Bone marrow (tissue), 2 donors: Measurements from ENCODE around the gene GCNT1.
"Not testable (repeated sequence)": the region's sequence is repeated elsewhere in the genome, so short reads cannot be mapped to it uniquely, and the experiment has no call there.

Source experiments
- DNase-seq, 2 donors: peaks; one replicate each; lab custom pipeline; 2025; lab: John Stamatoyannopoulos, UW

Gene GCNT1

GRCh38 chr9:76443887-76444286 lies 15.1 kb upstream of the GCNT1 start:
- no peak for DNase-seq

GRCh38 chr9:76444322-76444929 lies 14.6 kb upstream of the GCNT1 start:
- DNase-seq = no peak

GRCh38 chr9:76445976-76446375 lies 13.0 kb upstream of the GCNT1 start:
- DNase-seq = no peak

- no peak for DNase-seq
These were observed 10.5 kb upstream of the GCNT1 start for GRCh38 chr9:76448501-76448900.

- DNase-seq = no peak
These were observed 7.7 kb upstream of the GCNT1 start for GRCh38 chr9:76451234-76451633.

GRCh38 chr9:76452839-76453238 lies 6.1 kb upstream of the GCNT1 start:
- no peak for DNase-seq

- DNase-seq = no peak
These were observed 5.2 kb upstream of the GCNT1 start for GRCh38 chr9:76453785-76454184.

- no peak for DNase-seq
These were observed 4.7 kb upstream of the GCNT1 start for GRCh38 chr9:76454311-76454710.

- DNase-seq = peak in 1 of 2 donors; percentile 98
These were observed 2.6 kb upstream of the GCNT1 start for GRCh38 chr9:76456202-76456926.

- DNase-seq = peak in 1 of 2 donors; percentile 12
These were observed 983 bp downstream of the GCNT1 start for GRCh38 chr9:76459694-76460635.

GRCh38 chr9:76462126-76462525 lies 3.1 kb downstream of the GCNT1 start:
- DNase-seq = no peak

- DNase-seq = no peak
These were observed 4.2 kb downstream of the GCNT1 start for GRCh38 chr9:76463211-76463610.

- no peak for DNase-seq
These were observed 5.7 kb downstream of the GCNT1 start for GRCh38 chr9:76464706-76465105.

GRCh38 chr9:76465442-76466298 lies 6.7 kb downstream of the GCNT1 start:
- DNase-seq = no peak

GRCh38 chr9:76466299-76466605 lies 7.3 kb downstream of the GCNT1 start:
- no peak for DNase-seq

GRCh38 chr9:76474419-76474818 lies 15.4 kb downstream of the GCNT1 start:
- no peak for DNase-seq

GRCh38 chr9:76475686-76476085 lies 16.7 kb downstream of the GCNT1 start:
- no peak for DNase-seq

- DNase-seq = not testable (repeated sequence)
These were observed 18.8 kb downstream of the GCNT1 start for GRCh38 chr9:76477818-76478217.

- no peak for DNase-seq
These were observed 19.2 kb downstream of the GCNT1 start for GRCh38 chr9:76478226-76478625.

GRCh38 chr9:76479337-76479736 lies 20.4 kb downstream of the GCNT1 start:
- not testable (repeated sequence) for DNase-seq

- DNase-seq = no peak
These were observed 27.2 kb downstream of the GCNT1 start for GRCh38 chr9:76486151-76486550.
